D721Med (cell line): ENCODE data around the gene ZNF587.
"Not testable (repeated sequence)": the region's sequence is repeated elsewhere in the genome, so short reads cannot be mapped to it uniquely, and the experiment has no call there.

Experiments
- DNase-seq: peaks from one replicate; pipeline ENCODE4 v3.0.0; 2011; ENCODE audit warnings: low spot score; ENCODE audit not compliant: insufficient read length
- FAIRE-seq: peaks from 2 replicates; lab custom pipeline; 2011; peaks lifted over from hg19 to GRCh38; lab: Jason Lieb, UNC
- CTCF ChIP-seq: IDR thresholded peaks from 2 replicates; pipeline ENCODE4 v1.5.1; 2012; ENCODE audit warnings: mild to moderate bottlenecking, control low read depth; ENCODE audit not compliant: insufficient read depth; ENCODE audit errors: missing control alignments

Gene ZNF587

GRCh38 chr19:57849666-57850473 is at the start of gene ZNF587:
TSS of gene ZNF587 (plus strand) at chr19:57849859. CDS start at chr19:57850039, 180 bp downstream.
- DNase-seq (peak; percentile 40), FAIRE-seq (peak; percentile 11)

DNA sequence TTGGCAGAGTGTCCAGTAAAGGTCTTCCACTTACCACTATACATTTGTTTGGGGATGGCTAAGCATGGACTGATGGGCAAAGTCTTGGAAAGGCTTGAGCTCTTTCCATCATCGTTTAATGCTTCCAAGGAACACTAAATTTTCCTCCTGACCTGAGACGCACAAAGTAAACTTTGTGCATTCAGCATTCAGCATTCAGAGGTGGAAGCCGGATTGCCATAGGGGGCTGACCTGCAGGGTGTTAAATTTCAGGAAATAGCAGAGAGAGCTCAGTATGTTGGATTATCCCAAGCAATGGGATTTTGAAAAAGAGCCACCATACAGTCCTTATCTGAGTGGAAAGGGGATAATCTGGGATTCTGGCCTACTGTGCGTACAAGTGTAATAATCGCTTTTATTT is 49.0 kb upstream of the ZNF587 start:
- TF ChIP-seq CTCF, result no peak
- FAIRE-seq (no peak), DNase-seq (no peak)

DNA sequence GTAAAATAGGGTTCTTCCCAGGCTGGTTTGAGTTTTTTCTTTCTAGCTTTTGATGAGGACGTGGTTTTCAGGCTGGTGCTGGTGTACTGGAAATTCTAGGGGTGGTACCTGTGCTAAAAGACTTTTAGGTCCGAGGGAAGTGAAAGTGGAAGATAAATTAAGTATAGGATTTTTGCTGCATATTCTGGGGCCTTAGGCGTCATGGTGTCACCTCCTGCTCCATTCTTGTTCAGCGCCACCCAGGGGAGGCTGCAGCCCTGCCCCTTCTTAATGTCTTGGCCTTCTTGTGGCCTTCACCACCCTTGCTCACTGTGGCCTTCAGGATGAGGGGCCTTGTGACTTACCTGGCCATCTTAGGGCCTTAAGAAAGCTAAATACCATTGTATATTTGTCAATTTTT is 47.4 kb upstream of the ZNF587 start:
- no peak for TF ChIP-seq CTCF
- no peak for DNase-seq
- no peak for FAIRE-seq

DNA sequence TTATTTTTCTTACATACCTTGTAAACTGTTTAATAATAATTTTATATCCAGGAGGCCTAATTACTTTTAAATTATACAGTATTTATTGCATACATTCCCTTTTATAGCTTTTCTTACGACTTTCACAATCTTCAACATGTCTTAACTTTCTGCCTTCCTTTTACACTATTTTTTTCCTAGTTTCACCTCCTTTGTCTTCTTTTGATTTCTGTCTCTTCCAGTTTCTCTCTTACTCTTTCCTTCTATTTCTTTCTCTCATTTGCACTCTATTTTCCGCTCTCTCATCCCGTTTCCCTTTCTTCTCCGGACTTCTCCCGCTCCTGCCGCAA is 46.4 kb upstream of the ZNF587 start:
- DNase-seq, result no peak
- FAIRE-seq, result no peak
- no peak for TF ChIP-seq CTCF

DNA sequence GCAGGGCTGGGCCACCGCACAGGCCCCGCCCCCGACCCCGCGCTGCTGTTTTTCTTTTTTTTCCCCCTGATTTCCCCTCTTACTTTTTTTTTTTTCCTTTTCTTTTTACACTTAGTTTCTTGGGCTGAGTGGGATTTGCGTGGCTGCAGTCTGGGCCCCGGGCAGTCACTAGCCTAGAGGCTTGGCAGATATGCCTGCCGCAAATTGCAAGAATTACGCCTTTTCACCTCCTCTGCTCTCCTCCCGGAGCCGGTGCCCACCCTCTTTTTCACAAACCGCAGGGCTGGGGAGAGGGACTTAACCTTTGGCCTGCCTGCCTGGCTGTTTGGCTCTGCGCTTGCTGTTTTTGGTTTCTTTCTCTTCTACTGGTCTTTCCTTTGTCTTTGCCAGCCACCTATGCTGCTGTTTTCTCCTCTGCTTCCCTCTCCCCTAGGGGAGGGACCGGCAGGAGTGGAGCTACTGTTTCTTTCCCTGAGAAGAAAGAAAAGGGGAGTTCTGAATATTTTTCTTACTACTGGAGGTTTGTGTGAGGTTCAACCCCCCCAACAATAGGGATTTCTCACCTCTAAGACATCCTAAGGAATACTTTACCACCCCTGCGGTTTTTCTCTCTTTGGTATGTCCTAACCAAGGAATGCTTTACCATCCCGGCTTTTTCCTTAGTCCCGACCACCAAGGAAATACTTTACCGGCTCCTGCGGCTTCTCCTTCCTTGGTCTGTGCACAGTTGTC is 45.9 kb upstream of the ZNF587 start:
- no peak for TF ChIP-seq CTCF
- FAIRE-seq (no peak), DNase-seq (no peak)

GRCh38 chr19:57807541-57807940 is 42.1 kb upstream of the ZNF587 start:
- DNase-seq (no peak), FAIRE-seq (no peak)
- no peak for TF ChIP-seq CTCF

- FAIRE-seq, result not testable (repeated sequence)
Measured at GRCh38 chr19:57810410-57811295, 39.0 kb upstream of the ZNF587 start.

More at GRCh38 chr19:57810410-57811295, 39.0 kb upstream of the ZNF587 start:
- not testable (repeated sequence) for DNase-seq
